Measurements from ENCODE around the gene ATP11A. TPM values are rescaled to one million over a fixed set of nuclear protein-coding genes. Genes with fewer than 3 reads are reported as not detected.

Gene ATP11A
- total RNA-seq, 1 experiment from 2014 or later = 9.4 TPM

GRCh38 chr13:112770504-112770903, 80.7 kb downstream of the ATP11A start:
- TF ChIP-seq EZH2 (IDR thresholded peaks at IDR 0.05; ENCODE audit: borderline replicate concordance, low read depth, low read length, poor library complexity, severe bottlenecking) = no peak
- TF ChIP-seq CTCF (conservative IDR thresholded peaks at IDR 0.05; ENCODE audit: low read depth, low read length) = no peak
- H3K36me3 ChIP-seq (ENCODE audit: insufficient read depth, low read length, poor library complexity, severe bottlenecking) = no peaks in the 10 kb centered on the region
- no peak overlapping the region for H3K4me3 ChIP-seq (ENCODE audit: low read depth, low read length, poor library complexity, severe bottlenecking)
- H3K4me1 ChIP-seq (ENCODE audit: insufficient read depth, low read length, poor library complexity, severe bottlenecking) = no peaks in the 10 kb centered on the region
- ChIA-PET POLR2A (ENCODE audit: low non-redundant PET) (no interaction called here), CTCF (no interaction called here)
- no peaks in the 10 kb centered on the region for H3K27me3 ChIP-seq (replicated peaks; ENCODE audit: insufficient read depth, low read depth, low read length, poor library complexity)
- DNase-seq (ENCODE audit: low spot score) = no peak
- no peaks in the 10 kb centered on the region for H3K9me3 ChIP-seq (ENCODE audit: low read depth, low read length, poor library complexity, severe bottlenecking)
- intact Hi-C loops (cut with micrococcal nuclease; ENCODE audit: unreplicated experiment) = no loop called here
- BruUV-seq (replicated peaks) = no TSS peak
- H3K27ac ChIP-seq (ENCODE audit: low read depth, low read length, poor library complexity, severe bottlenecking) = no peak overlapping the region

GRCh38 chr13:112771139-112771876, 81.5 kb downstream of the ATP11A start:
- DNase-seq (ENCODE audit: low spot score) = no peak
- no peaks in the 10 kb centered on the region for H3K27me3 ChIP-seq (replicated peaks; ENCODE audit: insufficient read depth, low read depth, low read length, poor library complexity)
- no peak overlapping the region for H3K4me3 ChIP-seq (ENCODE audit: low read depth, low read length, poor library complexity, severe bottlenecking)
- CTCF ChIA-PET = no interaction called here
- no peaks in the 10 kb centered on the region for H3K36me3 ChIP-seq (ENCODE audit: insufficient read depth, low read length, poor library complexity, severe bottlenecking)
- intact Hi-C loops (cut with micrococcal nuclease; ENCODE audit: unreplicated experiment) = no loop called here
- no peaks in the 10 kb centered on the region for H3K4me1 ChIP-seq (ENCODE audit: insufficient read depth, low read length, poor library complexity, severe bottlenecking)
- TF ChIP-seq EZH2 (IDR thresholded peaks at IDR 0.05; ENCODE audit: borderline replicate concordance, low read depth, low read length, poor library complexity, severe bottlenecking) = no peak
- TF ChIP-seq CTCF (conservative IDR thresholded peaks at IDR 0.05; ENCODE audit: low read depth, low read length) = no peak
- POLR2A ChIA-PET (ENCODE audit: low non-redundant PET) = no interaction called here
- H3K27ac ChIP-seq (ENCODE audit: low read depth, low read length, poor library complexity, severe bottlenecking) = no peak overlapping the region
- BruUV-seq (replicated peaks) = no TSS peak
- no peaks in the 10 kb centered on the region for H3K9me3 ChIP-seq (ENCODE audit: low read depth, low read length, poor library complexity, severe bottlenecking)

- H3K27ac ChIP-seq (ENCODE audit: low read depth, low read length, poor library complexity, severe bottlenecking) = no peak overlapping the region
- no TSS peak for BruUV-seq (replicated peaks)
- POLR2A ChIA-PET (ENCODE audit: low non-redundant PET) = no interaction called here
- no peaks in the 10 kb centered on the region for H3K36me3 ChIP-seq (ENCODE audit: insufficient read depth, low read length, poor library complexity, severe bottlenecking)
- TF ChIP-seq CTCF (conservative IDR thresholded peaks at IDR 0.05; ENCODE audit: low read depth, low read length) (no peak), EZH2 (IDR thresholded peaks at IDR 0.05; ENCODE audit: borderline replicate concordance, low read depth, low read length, poor library complexity, severe bottlenecking) (no peak)
- no peaks in the 10 kb centered on the region for H3K4me1 ChIP-seq (ENCODE audit: insufficient read depth, low read length, poor library complexity, severe bottlenecking)
- H3K4me3 ChIP-seq (ENCODE audit: low read depth, low read length, poor library complexity, severe bottlenecking) = no peak overlapping the region
- CTCF ChIA-PET = no interaction called here
- no peaks in the 10 kb centered on the region for H3K27me3 ChIP-seq (replicated peaks; ENCODE audit: insufficient read depth, low read depth, low read length, poor library complexity)
- no peak for DNase-seq (ENCODE audit: low spot score)
- no peaks in the 10 kb centered on the region for H3K9me3 ChIP-seq (ENCODE audit: low read depth, low read length, poor library complexity, severe bottlenecking)
- intact Hi-C loops (cut with micrococcal nuclease; ENCODE audit: unreplicated experiment) = no loop called here
These were observed 82.2 kb downstream of the ATP11A start for GRCh38 chr13:112771877-112772538.
